ENCODE data around the gene ECM2. TPM values are rescaled to one million over a fixed set of nuclear protein-coding genes. Genes with fewer than 3 reads are reported as not detected.

The ECM2 gene
- polyA plus RNA-seq, 1 experiment, result 2.2 TPM

DNA sequence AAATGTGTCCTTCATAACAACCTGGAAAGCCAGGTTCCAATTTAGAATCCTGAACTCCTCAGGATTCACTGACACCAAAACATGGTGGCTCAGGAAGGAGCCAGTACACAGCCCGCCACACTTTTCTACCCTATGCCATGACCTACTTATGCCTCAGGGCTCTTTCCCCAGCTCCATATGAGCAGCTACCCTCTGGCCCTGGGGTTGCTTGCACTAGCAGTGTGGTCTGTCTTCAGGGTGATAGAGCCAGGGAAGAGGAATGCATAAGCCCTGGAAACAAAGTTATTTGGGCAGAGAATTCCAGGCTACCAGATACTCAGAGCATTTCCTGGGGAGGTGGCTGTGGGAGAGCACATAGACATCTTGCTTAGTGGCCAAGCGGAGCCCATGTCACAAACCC lies 15.0 kb upstream of the ECM2 start:
- Histone ChIP-seq H3K9me3 (ENCODE audit: control insufficient read depth, insufficient read depth, low read length) (no peaks in the 10 kb centered on the region; the same call in 1 of the 2 replicates), H3K4me3 (ENCODE audit: low read depth, low read length) (no peak overlapping the region), H3K27me3 (ENCODE audit: control insufficient read depth, insufficient read depth, low read length) (no peaks in the 10 kb centered on the region), H3K27ac (ENCODE audit: low read depth, low read length) (no peak overlapping the region)
- CTCF ChIA-PET, result no interaction called here
- DNase-seq (ENCODE audit: low read depth, low spot score), result no peak
- TF ChIP-seq, protein P1, sequence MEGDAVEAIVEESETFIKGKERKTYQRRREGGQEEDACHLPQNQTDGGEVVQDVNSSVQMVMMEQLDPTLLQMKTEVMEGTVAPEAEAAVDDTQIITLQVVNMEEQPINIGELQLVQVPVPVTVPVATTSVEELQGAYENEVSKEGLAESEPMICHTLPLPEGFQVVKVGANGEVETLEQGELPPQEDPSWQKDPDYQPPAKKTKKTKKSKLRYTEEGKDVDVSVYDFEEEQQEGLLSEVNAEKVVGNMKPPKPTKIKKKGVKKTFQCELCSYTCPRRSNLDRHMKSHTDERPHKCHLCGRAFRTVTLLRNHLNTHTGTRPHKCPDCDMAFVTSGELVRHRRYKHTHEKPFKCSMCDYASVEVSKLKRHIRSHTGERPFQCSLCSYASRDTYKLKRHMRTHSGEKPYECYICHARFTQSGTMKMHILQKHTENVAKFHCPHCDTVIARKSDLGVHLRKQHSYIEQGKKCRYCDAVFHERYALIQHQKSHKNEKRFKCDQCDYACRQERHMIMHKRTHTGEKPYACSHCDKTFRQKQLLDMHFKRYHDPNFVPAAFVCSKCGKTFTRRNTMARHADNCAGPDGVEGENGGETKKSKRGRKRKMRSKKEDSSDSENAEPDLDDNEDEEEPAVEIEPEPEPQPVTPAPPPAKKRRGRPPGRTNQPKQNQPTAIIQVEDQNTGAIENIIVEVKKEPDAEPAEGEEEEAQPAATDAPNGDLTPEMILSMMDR (IDR thresholded peaks at IDR 0.05; ENCODE audit: low read depth, low read length), result no peak
- POLR2A ChIA-PET, result no interaction called here

DNA sequence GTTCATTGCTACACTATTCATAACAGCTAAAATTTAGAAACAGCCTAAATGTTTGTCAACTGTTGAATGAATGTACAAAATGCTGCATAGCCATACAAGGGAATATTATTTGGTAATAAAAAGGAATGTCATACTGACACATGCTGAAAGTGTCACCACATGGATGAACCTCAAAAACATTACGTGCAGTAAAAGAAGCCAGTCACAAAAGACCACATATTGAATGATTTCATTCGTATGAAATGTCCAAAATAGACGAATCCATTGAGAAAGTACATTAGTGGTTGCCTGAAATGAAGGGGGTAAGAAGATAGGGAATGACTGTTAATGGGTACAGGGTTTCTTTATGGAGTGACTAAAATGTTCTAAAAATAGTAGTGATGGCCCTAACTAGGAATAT lies 11.6 kb upstream of the ECM2 start:
- CTCF ChIA-PET, result interaction anchor here (1.1 kb wide), 1 partner anchor 304 kb away, joined by 3 read pairs; no protein-coding TSS in a partner anchor
- Histone ChIP-seq H3K9me3 (ENCODE audit: control insufficient read depth, insufficient read depth, low read length) (peaks cover 13% of the 10 kb centered on the region), H3K27me3 (ENCODE audit: control insufficient read depth, insufficient read depth, low read length) (no peaks in the 10 kb centered on the region), H3K4me3 (ENCODE audit: low read depth, low read length) (no peak overlapping the region), H3K27ac (ENCODE audit: low read depth, low read length) (no peak overlapping the region)
- POLR2A ChIA-PET, result no interaction called here
- no peak for DNase-seq (ENCODE audit: low read depth, low spot score)
- TF ChIP-seq, protein P1 (IDR thresholded peaks at IDR 0.05; ENCODE audit: low read depth, low read length), result no peak

DNA sequence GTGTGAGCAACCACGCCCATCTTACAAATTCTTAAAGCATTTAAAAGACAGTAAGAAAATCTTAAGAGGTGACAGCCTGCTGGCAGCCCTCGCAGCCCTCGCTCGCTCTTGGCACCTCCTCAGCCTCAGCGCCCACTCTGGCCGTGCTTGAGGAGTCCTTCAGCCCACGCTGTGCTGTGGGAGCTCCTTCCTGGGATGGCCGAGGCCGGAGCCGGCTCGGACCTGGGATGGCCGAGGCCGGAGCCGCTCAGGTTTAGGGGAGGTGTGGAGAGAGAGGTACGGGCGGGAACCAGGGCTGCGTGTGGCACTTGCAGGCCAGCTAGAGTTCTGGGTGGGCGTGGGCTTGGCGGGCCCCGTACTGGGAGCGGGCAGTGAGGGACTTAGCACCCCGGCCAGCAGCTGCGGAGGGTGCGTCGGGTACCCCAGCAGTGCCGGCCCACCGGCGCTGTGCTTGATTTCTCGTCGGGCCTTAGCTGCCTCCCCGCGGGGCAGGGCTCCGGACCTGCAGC lies 9.3 kb upstream of the ECM2 start:
- no peak overlapping the region for H3K4me3 ChIP-seq (ENCODE audit: low read depth, low read length)
- peaks cover 15% of the 10 kb centered on the region for H3K9me3 ChIP-seq (ENCODE audit: control insufficient read depth, insufficient read depth, low read length)
- TF ChIP-seq, protein P1 (IDR thresholded peaks at IDR 0.05; ENCODE audit: low read depth, low read length), result no peak
- no peak for DNase-seq (ENCODE audit: low read depth, low spot score)
- no peak overlapping the region for H3K27ac ChIP-seq (ENCODE audit: low read depth, low read length)
- ChIA-PET POLR2A (no interaction called here), CTCF (interaction anchor here (0.6 kb wide), 1 partner anchor 177 kb away, joined by 4 read pairs; no protein-coding TSS in a partner anchor)
- H3K27me3 ChIP-seq (ENCODE audit: control insufficient read depth, insufficient read depth, low read length), result no peaks in the 10 kb centered on the region

DNA sequence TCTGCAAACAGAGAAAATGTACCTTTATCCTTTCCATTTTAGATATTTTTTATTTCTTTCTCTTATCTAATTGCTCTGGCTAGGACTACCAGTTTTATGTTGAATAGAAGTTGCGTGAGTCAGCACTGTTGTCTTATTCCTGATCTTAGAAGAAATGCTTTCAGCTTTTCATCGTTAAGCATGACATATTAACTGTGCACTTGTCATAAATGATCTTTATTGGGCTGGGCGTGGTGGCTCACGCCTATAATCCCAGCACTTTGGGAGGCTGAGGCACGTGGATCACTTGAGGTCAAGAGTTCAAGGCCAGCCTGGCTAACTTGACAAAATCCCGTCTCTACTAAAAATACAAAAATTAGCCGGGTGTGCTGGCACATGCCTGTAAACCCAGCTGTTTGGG lies 8.2 kb upstream of the ECM2 start:
- POLR2A ChIA-PET, result interaction anchor here (0.7 kb wide), 1 partner anchor 160 kb away, joined by 3 read pairs; no protein-coding TSS in a partner anchor
- H3K27ac ChIP-seq (ENCODE audit: low read depth, low read length), result no peak overlapping the region
- DNase-seq (ENCODE audit: low read depth, low spot score), result no peak
- no peak overlapping the region for H3K4me3 ChIP-seq (ENCODE audit: low read depth, low read length)
- TF ChIP-seq, protein P1 (IDR thresholded peaks at IDR 0.05; ENCODE audit: low read depth, low read length), result no peak
- no peaks in the 10 kb centered on the region for H3K27me3 ChIP-seq (ENCODE audit: control insufficient read depth, insufficient read depth, low read length)
- CTCF ChIA-PET, result no interaction called here
- peaks cover 17% of the 10 kb centered on the region for H3K9me3 ChIP-seq (ENCODE audit: control insufficient read depth, insufficient read depth, low read length)

DNA sequence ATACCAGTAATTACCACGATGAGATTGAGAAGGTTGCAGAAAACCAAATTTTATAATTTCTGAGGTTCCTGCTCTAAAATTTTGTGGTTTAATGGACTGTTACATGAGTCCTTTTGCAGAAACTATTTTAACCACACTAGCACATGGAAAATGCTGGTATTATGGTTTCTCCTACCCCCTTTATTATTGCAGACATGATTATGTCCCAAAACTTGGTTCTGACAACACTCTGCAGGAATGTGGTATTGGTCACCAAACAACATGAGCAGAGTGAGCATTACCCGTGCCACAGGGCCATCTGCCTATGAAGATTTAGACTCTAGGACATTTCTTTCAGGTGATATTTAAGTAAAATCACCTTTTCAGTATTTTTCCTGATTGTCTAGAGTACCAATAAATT lies 2.8 kb upstream of the ECM2 start:
- DNase-seq (ENCODE audit: low read depth, low spot score), result no peak
- ChIA-PET POLR2A (no interaction called here), CTCF (no interaction called here)
- H3K4me3 ChIP-seq (ENCODE audit: low read depth, low read length), result no peak overlapping the region
- H3K27me3 ChIP-seq (ENCODE audit: control insufficient read depth, insufficient read depth, low read length), result no peaks in the 10 kb centered on the region
- no peak overlapping the region for H3K27ac ChIP-seq (ENCODE audit: low read depth, low read length)
- H3K9me3 ChIP-seq (ENCODE audit: control insufficient read depth, insufficient read depth, low read length), result peaks cover 8% of the 10 kb centered on the region
- TF ChIP-seq, protein P1 (IDR thresholded peaks at IDR 0.05; ENCODE audit: low read depth, low read length), result no peak
